SK-N-MC (cell line): ENCODE results near the gene CCR6.

ENCODE experiments used
- DNase-seq: peaks from one replicate; pipeline ENCODE4 v3.0.0-alpha.2; 2011; ENCODE audit warnings: low read depth, low spot score
- H3K27ac ChIP-seq: fragments of 200-600 bp; sonication (generic); 2 replicates; pipeline ENCODE4 v1.5.1; 2016; ENCODE audit warnings: mixed run types
- H3K36me3 ChIP-seq: fragments of 200-600 bp; sonication (generic); 2 replicates; pipeline ENCODE4 v1.6.1; 2017; ENCODE audit warnings: antibody characterized with exemption, low read length, mixed read lengths; ENCODE audit not compliant: insufficient read depth
- H3K4me3 ChIP-seq: fragments of 200-600 bp; sonication (generic); 2 replicates; pipeline ENCODE4 v1.5.1; 2016
- H3K9ac ChIP-seq: fragments of 200-600 bp; sonication (generic); 2 replicates; pipeline ENCODE4 v1.8.0; 2017; ENCODE audit warnings: mixed run types, mixed read lengths; ENCODE audit not compliant: insufficient read length
- H3K9me3 ChIP-seq: fragments of 200-600 bp; sonication (generic); 2 replicates; pipeline ENCODE4 v1.6.1; 2017; ENCODE audit warnings: low read depth, mild to moderate bottlenecking, antibody characterized with exemption, low read length, moderate library complexity, mixed read lengths
- EZH2 ChIP-seq: fragments of 200-600 bp; sonication (generic); IDR thresholded peaks from one replicate; pipeline ENCODE4 v1.6.1; 2017; ENCODE audit warnings: antibody characterized with exemption
- FOXP2 ChIP-seq: optimal IDR thresholded peaks from 2 replicates; pipeline ENCODE3; 2011; ENCODE audit warnings: mild to moderate bottlenecking, moderate library complexity; ENCODE audit not compliant: insufficient read depth; ENCODE audit errors: extremely low read length, control extremely low read depth
- POLR2AphosphoS5 ChIP-seq: IDR thresholded peaks from 2 replicates; pipeline ENCODE4 v1.6.1; 2012; ENCODE audit warnings: mild to moderate bottlenecking, low read depth, low read length, borderline replicate concordance

The CCR6 gene

GRCh38 chr6:167116109-167116837 is 6.6 kb upstream of the CCR6 start:
- Histone ChIP-seq H3K9ac (no peak overlapping the region), H3K4me3 (no peak overlapping the region), H3K36me3 (no peaks in the 10 kb centered on the region), H3K27ac (no peak overlapping the region), H3K9me3 (no peaks in the 10 kb centered on the region)
- DNase-seq: no peak
- no peak for TF ChIP-seq FOXP2
- no peak for TF ChIP-seq POLR2AphosphoS5
- no peak for TF ChIP-seq EZH2

- no peak overlapping the region for H3K9ac ChIP-seq
- H3K9me3 ChIP-seq: no peaks in the 10 kb centered on the region
- DNase-seq: no peak
- H3K4me3 ChIP-seq: no peak overlapping the region
- TF ChIP-seq EZH2: no peak
- H3K36me3 ChIP-seq: no peaks in the 10 kb centered on the region
- no peak overlapping the region for H3K27ac ChIP-seq
Observed at GRCh38 chr6:167116838-167117228, 6.1 kb upstream of the CCR6 start.

GRCh38 chr6:167118006-167118405 is 4.9 kb upstream of the CCR6 start:
- DNase-seq: no peak
- Histone ChIP-seq H3K9me3 (no peaks in the 10 kb centered on the region), H3K9ac (no peak overlapping the region), H3K4me3 (no peak overlapping the region), H3K36me3 (no peaks in the 10 kb centered on the region), H3K27ac (no peak overlapping the region)
- TF ChIP-seq EZH2 (no peak), POLR2AphosphoS5 (no peak), FOXP2 (no peak)

GRCh38 chr6:167118839-167119238 is 4.1 kb upstream of the CCR6 start:
- Histone ChIP-seq H3K9ac (no peak overlapping the region), H3K4me3 (no peak overlapping the region), H3K27ac (no peak overlapping the region), H3K9me3 (no peaks in the 10 kb centered on the region), H3K36me3 (no peaks in the 10 kb centered on the region)
- no peak for DNase-seq
- TF ChIP-seq EZH2 (no peak), FOXP2 (no peak), POLR2AphosphoS5 (no peak)

- no peaks in the 10 kb centered on the region for H3K9me3 ChIP-seq
- TF ChIP-seq EZH2 (no peak), FOXP2 (no peak), POLR2AphosphoS5 (no peak)
- no peak overlapping the region for H3K4me3 ChIP-seq
- no peak overlapping the region for H3K9ac ChIP-seq
- H3K27ac ChIP-seq: no peak overlapping the region
- no peaks in the 10 kb centered on the region for H3K36me3 ChIP-seq
- no peak for DNase-seq
Observed at GRCh38 chr6:167119670-167120582, 3.0 kb upstream of the CCR6 start.

GRCh38 chr6:167120583-167120903 is 2.4 kb upstream of the CCR6 start:
- Histone ChIP-seq H3K9ac (no peak overlapping the region), H3K9me3 (no peaks in the 10 kb centered on the region), H3K4me3 (no peak overlapping the region), H3K27ac (no peak overlapping the region), H3K36me3 (no peaks in the 10 kb centered on the region)
- TF ChIP-seq FOXP2 (no peak), POLR2AphosphoS5 (no peak), EZH2 (no peak)
- no peak for DNase-seq

- DNase-seq: no peak
- no peak overlapping the region for H3K4me3 ChIP-seq
- H3K36me3 ChIP-seq: no peaks in the 10 kb centered on the region
- H3K9ac ChIP-seq: no peak overlapping the region
- H3K27ac ChIP-seq: no peak overlapping the region
- H3K9me3 ChIP-seq: no peaks in the 10 kb centered on the region
- TF ChIP-seq FOXP2 (no peak), POLR2AphosphoS5 (no peak), EZH2 (no peak)
Observed at GRCh38 chr6:167121335-167121841, 1.5 kb upstream of the CCR6 start.

GRCh38 chr6:167122041-167122826 is 662 bp upstream of the CCR6 start:
- H3K36me3 ChIP-seq: no peaks in the 10 kb centered on the region
- H3K9ac ChIP-seq: no peak overlapping the region
- H3K9me3 ChIP-seq: no peaks in the 10 kb centered on the region
- H3K4me3 ChIP-seq: no peak overlapping the region
- no peak for TF ChIP-seq FOXP2
- TF ChIP-seq POLR2AphosphoS5: no peak
- no peak for TF ChIP-seq EZH2
- H3K27ac ChIP-seq: no peak overlapping the region
- no peak for DNase-seq
